COLO668 (cell line): ENCODE data around the gene SLC9A9.

ENCODE experiments used
- DNase-seq: peaks from one replicate; lab custom pipeline; 2025; ENCODE audit not compliant: unreplicated experiment; lab: John Stamatoyannopoulos, UW

SLC9A9 gene

DNA sequence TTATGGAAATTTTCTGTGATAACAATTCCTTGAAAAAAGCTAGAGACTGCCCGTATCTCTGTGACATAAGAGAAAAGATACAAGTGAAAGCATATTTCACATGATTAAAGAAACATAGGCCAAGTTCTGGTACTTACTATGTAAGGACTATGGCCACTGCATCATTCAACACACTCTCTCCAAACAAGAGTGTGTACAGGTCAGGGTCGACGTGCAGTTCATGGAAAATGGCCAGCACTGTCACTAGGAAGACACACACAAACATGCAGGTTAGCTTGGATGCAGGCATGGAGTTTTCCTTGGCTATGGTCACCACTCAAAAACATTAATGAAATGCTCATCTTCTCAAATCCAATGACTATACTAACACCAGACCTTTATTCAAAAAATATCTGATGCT is 196.2 kb downstream of the SLC9A9 start:
- DNase-seq = no peak

DNA sequence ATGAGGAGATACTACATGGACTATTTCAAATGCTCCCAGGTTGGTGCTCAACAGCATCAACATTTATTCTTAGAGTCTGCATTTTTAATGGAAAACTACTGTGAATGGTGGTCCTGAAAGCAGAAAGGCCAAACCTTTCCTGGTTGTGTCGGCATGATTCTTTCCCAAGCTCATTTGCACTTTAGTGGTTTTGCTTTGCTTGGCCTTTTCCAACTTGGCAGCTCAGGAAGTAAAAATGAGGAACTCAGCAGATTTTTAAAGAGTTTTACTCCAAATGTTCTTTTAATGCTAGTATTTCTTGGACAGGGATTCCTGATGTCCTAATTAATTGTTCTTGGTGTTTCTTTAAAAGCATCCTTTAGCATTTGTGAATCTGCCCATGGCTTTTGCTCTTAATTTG is 197.4 kb downstream of the SLC9A9 start:
- no peak for DNase-seq

DNA sequence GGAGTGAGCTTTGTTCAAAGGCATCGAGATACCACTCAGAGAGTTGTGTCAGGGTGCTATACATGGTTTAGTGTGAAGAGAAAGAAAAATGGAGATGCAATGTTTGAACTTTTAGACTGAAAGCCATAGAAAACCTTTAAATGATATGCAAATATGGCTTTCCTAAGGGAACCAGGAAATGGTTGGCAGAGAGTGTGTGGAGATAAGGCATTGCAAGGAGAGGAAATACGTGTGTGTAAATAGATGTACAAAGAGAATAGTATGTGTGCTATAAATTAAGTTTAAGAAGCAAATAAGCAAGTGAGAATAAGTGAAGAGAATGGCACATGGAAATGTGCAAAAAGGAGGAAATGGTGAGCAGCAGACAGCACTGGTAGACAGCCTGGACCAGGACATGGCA is 198.1 kb downstream of the SLC9A9 start:
- no peak for DNase-seq

DNA sequence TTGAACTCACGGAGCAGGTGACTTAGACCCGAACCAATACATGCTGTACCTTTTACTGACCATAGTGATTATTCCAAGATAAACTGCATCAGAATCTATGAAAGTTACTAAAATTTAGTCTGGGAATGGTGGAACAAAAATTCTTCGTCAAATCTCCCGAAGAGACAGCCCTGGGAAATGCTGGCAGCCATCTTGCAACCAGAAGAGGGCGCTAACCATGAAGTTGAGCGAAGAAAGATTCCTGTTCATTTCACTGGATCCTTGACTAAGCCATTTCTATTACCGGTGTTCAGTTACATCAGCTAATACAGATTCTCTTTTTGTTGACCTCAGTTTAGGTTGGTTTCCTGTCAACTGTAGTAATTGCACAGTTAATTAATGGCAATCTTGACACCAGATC is 199.6 kb downstream of the SLC9A9 start:
- no peak for DNase-seq

DNA sequence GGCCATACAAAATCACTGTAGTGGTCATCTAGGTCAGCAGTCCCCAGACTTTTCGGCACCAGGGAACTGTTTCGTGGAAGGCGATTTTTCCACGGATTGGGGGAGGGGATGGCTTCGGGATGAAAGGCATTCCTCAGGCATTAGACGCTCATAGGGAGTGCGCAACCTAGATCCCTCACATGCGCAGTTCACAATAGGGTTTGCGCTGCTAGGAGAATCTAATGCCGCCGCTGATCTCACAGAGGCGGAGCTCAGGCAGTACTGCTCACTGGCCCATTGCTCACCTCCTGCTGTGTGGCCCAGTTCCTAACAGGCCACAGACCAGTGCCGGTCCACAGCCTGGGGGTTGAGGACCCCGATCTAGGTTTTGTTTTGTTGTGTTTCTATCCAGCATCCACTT is 200.1 kb downstream of the SLC9A9 start:
- no peak for DNase-seq

DNA sequence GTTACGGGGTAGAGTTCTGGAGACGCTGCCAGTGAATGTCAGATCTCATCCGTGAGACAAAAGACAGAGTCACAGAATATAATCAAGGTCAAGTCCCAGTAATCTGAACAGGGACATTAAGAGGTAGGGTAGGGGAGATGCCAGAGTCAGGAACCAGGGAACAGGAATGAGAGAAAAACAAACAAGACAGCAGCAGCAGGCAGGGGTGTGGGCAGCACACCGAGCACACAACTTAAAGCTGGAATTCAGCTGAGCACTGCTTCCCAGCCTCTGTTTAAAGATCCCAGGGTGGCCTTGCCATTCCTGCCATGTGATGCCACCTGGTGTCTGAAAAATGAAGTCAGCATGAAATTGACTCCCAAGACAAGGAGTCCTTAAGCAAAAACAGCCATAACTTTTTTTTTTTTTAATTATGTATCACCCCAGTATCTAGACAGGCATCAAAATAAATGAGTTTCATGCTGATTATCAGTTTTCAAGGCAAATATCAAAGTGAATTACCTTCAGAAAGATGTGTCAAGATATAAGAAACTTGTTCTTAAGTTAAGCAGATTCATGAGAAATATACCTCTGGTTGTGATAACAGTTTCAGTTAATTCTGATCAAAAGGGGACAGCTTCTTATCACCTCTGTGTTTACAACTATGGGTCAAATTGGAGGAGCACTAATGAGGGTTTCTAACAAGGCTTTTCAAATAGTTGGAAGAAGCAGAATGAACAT is 203.7 kb downstream of the SLC9A9 start:
- DNase-seq = peak; percentile 53

DNA sequence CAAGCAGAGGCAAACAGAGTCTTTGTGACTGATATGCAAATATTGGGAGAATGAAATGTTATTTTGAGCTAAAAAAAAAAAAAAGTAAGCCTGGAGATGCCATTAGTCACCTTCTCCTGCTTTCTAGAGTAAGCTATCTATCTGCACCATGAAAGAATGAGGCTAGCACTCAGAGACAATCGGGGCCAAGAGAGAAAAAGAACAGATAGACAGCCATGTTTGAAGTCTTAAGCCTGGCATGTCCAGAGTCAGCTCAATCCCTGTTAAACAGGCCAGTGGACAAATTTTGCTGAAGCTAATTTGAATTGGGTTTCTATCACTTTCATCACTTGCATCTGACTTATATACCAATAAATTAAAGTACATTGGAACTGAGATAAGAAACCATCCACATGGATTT is 204.4 kb downstream of the SLC9A9 start:
- DNase-seq = no peak

DNA sequence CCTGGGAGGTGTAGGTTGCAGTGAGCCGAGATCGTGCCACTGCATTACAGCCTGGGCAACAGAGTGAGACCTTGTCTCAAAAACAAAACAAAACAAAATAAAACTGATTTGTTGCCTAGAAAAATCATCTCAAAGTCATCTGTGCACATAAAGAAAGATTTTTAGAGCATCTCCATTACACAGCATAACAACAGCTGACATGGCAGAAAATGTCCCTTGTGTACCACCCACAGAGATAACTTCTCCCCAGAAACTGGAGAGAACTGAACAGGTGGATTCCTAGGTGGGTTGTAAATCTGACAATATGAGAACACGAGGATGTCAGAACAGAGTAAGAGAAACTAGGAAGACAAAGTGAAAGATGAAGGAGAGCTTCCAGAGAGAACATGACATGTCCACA is 207.5 kb downstream of the SLC9A9 start:
- DNase-seq = no peak

DNA sequence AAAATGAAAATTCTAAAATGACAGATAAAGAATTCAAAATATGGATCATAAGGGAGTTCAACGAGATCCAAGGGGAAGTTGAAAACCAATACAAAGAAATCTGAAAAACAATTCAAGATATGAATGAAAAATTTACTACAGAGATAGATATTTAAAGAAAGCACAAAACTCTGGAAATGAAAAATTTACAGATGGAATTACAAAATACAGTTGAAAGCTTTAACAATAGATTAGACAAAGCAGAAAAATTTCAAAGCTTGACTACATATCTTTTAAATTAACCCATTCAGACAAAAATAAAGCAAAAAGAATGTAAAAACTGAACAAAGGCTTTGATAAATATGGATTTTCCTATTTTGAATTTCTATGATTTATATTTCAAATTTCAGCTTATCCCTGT is 211.1 kb downstream of the SLC9A9 start:
- DNase-seq = no peak

DNA sequence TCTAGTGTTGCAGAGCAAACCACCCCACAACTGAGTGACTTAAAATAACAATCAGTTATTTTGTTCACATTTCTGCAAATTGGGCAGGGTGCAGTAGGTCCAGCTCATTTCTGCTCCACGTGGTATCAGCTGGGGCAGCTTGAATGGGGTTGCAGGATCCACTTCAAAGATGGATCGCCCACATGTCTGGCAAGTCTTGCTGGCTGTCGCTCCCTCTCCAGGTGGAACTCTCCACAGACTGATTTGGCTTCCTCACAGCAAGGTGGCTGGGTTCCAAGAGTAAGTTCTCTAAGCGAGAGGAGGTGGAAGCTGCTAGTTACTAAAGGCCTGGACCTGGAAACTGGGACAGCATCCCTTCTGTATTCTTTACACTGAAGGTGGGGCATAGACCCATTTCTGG is 213.3 kb downstream of the SLC9A9 start:
- no peak for DNase-seq

DNA sequence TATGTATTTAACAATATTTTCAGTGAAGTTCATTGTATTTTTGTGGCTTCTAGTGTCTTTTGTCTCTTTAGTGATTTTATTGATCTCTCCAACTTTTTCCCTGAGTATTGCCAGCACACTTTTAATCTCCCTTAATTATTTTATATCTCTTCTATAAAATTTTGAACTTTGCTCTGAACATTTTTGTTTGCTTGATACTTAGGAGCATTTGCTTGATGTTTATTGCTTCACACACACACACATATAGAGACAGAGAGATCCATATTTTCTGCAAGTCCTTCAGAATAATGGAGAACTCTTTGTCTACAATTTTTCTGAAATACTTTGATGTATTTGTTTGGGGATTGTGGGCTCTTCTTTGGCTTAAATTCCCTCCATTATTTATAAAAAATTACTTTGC is 213.8 kb downstream of the SLC9A9 start:
- DNase-seq = no peak

DNA sequence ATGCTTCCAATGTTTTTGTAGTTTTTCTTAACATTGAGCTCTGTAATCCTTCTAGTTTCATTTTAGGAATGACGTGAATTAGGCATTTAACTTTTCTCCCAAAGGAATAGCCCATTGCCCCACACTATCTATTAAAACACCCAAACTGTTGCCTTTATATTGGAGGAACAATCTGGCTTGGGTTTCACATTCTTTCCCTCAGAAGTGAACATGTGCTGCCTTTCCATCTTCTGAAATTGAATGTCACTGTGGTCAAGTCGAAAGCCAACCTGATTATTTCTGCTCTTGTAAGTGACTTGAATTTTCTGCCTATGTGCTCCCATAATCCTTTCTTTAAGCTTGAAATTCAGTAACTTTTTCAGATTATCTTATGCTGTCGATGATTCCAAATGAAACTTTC is 214.5 kb downstream of the SLC9A9 start:
- no peak for DNase-seq

DNA sequence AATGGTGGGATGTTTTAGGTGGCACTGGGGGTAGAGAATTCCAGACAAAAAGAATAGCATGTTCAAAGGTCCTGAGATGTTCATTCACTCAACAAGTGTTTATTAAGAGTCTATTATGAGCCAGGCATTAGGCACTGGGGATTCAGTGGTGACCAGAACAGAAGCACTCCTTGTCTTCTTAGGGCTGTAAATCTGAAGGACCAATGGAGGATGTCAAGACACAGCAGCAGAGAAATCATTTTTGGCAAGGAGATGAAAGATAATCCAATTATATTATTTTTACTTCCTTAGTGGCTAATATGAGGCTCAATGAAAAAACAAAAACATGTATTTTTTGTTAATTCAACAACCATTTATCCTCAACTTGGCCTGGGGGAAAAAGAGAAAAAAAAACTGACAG is 218.5 kb downstream of the SLC9A9 start:
- no peak for DNase-seq

DNA sequence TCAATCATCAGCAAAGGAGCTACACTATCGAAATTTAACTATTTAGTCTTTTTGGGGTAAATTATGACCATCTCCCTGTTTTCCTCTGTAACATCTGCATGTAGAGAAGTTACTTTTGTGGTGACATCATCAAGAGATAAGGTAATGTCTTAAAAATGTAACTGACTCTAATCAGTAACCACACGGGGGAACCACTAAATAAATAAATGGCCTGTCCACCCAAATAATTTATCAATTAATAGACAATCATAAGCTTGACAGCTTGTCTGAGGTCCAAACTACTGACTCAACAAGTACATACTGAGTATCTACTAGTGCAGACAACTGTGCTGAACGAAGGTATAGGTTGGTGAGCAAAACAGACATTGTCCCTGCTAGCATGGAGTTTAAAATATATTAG is 219.3 kb downstream of the SLC9A9 start:
- DNase-seq = no peak

DNA sequence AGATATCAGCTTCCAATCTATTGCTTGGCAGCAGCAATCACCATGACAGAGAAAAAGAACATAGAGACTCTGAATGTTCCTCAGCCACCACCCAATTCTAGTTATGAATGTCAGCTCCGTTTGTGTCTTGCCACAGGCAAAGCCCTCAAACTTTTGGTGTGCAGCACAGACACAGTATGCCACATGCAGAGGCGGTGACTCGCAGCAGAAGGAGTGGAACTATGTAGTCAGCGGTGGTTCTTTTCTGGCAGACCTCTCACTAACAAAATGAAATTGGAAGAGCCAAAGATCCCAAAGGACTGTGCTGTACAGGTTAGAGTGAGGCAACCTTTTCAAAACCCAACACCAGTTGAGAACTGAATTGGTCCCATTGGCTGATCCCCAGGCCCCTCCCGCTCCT is 220.9 kb downstream of the SLC9A9 start:
- no peak for DNase-seq

DNA sequence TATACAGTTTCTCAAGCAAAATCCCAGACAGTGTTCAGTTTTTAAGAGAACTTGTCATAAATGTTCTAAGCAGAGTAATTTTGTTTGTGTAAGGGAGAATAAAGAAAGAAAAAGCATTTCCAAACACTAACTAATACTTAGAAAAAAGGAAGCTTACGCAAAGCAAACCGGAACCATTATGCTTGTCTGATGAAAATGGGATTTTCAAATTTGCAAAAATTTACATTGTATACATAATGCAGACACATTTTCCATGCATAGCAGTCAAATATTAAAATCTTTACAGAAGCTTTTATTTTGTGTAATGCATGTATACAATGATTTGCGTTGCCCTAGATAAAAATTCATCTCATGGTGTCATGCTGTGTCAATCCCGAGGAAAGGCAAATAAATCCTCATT is 229.0 kb downstream of the SLC9A9 start:
- no peak for DNase-seq

DNA sequence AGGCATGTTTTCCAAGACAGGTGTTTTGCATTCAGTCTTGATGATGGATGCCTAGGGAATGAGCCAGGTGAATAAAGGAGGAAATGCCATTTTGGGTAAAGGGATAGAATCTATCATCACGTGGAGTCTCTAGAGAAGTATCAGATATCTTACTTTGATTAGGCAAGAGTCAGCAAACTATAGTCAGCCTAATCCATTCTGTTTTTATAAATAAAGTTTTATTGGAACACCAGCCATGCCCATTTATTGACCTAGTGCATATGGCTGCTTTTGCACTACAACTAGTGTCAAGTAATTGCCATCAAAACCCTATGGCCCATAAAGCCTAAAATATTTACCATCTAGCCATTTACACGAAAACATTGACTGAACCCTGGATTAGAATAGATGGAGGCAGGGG is 231.2 kb downstream of the SLC9A9 start:
- DNase-seq = no peak

DNA sequence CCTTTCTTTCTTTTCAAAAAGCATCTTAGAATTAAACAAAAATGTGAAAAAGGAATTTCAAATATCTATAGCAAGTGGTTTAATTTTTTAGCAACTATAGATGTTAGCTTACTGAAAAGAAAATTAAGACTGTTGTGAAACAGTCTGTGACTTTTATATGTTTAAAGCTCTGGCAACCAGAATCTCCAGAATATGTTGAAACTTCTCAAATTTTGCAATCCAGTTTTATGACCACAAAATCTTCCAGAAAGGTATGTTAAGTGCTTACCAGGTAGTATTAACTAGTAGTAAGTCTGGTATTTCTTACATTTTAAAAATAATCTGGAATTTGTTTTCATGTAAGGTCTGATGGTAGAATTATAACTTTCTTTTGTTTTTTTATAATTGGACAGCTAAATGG is 235.0 kb downstream of the SLC9A9 start:
- no peak for DNase-seq

DNA sequence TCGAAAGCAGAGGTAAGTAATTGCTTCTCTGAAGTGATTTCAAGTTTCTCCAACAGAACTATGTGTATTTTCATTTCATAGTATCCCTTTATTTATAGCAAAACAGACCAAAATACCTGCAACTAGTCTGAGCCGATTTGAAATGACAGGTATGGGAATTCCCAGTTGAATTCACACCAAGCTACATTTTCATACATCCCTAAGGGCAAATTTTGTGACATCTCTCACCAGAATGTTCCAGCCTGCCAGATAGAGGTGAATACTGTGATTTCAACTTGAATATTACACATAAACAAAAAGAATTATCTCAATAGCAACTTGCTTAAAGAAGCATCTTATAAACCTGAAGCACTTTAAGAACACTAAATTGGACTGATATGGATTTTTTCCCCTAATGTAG is 235.7 kb downstream of the SLC9A9 start:
- DNase-seq = no peak

DNA sequence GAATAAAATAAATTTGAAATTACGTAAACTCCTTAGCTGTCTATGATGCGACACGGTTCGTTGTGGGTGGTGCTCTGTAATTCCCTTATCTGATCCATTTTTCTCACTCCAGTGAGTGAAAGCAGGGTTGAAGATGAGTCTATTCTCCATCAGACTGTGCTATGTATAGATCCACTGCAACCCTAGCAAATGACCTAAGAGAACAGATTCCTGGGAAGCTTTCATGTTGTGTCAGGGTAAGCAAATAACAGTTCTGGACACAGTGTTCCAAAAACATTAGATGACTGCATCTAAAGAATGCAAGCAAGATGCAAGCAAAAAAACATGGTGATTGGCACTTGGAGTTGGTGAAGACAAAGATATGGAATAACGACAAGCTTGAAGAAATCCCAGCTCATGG is 239.3 kb downstream of the SLC9A9 start:
- no peak for DNase-seq

DNA sequence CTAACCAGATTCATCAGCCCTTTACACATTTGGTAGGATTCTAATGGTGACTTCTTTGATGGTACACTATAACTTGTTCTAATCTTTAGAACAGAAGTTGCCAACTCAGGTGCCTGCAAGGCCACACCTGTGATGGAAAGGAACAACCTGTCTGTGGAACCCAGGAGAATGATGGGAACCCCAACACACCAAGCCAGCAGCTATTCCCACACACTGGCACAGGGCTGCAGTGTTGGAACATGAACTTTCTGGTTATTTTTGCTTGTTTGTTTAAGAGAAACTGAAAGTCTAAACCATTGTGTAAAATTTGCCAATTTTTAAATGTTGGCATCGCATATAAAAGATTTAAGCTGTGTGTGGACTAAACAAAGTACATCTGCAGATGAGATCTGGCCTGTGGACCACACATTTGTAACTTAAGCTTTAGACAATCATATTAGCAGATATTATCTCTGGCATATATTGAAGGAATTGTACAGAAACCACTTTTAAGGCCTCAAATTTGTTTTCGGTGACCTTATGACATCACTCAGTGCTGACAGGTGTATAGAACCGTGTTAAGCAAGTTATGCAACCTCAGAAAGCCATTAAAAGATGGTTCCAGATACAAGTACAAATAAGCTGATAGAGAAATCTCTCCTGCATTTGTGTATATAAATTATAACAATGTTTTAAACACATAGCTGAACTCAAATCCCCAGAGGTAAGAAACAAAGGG is 242.9 kb downstream of the SLC9A9 start:
- no peak for DNase-seq

DNA sequence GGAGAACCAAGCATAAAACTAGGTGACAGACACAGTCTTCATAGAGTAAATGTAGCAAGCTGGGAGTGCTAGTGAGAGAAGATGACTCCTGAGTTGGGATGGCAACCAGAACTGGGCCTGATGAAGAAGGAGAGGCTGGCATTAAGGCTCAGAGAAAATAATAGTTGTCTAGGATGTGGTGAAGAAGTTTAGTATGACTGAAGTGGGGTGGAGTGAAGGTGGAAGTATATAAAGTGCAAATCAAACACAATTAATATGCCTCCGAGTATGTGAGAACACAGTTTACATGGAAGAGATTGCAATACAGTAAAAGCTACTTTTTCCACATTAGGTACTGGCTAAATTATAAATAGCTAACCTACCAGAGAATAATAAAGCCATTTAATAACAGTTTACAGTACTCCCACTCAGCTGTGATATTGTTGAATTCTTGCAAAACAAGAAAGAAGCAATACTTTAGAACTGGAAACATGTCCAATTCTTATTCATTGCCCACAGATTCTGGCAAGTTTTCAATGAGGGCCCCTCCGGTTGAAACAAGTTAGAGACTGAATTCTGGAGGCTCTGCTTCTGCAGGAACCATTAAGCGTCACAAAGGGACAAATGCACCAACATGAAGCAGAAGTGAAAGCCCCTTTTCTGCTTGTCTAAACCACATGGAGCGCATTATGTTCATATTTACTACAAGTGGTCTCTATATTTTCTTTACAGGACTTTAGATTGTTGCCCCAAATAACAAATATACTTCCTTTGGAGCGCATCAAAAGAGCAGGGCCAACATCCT is 243.7 kb downstream of the SLC9A9 start:
- no peak for DNase-seq
